IMR-90 (cell line): ENCODE data around the gene RNF14. TPM values are rescaled to one million over a fixed set of nuclear protein-coding genes. Genes with fewer than 3 reads are reported as not detected.

Experiments
- ATAC-seq: fragments of 200-7000 bp; cut with Tn5 transposase; 2 replicates; pipeline ENCODE4 v1.9.1; 2020; ENCODE audit warnings: low read depth, mild to moderate bottlenecking, moderate library complexity
- BruUV-seq: library from RNA; stranded (reverse); fragments of 400-500 nt; replicated peaks from 2 replicates; lab custom pipeline; 2021; lab: Mats Ljungman, UMichigan
- CTCF ChIA-PET: fragments of 300-600 bp; formaldehyde crosslinking; extraction: SDS; loops from one replicate; lab custom pipeline; 2021; ENCODE audit warnings: antibody characterized with exemption; lab: Yijun Ruan, JAX
- POLR2A ChIA-PET: fragments of 300-600 bp; sonication (Branson Sonifier 250); formaldehyde crosslinking; loops from one replicate; lab custom pipeline; 2022; ENCODE audit warnings: antibody characterized with exemption; ENCODE audit not compliant: unreplicated experiment; lab: Charles Lee
- DNase-seq: peaks from one replicate; pipeline ENCODE4 v3.0.0; 2013
- H2AFZ ChIP-seq: replicated peaks from 2 replicates; pipeline ENCODE3; 2013; ENCODE audit warnings: low read length, mild to moderate bottlenecking; ENCODE audit not compliant: poor library complexity
- H2AK5ac ChIP-seq: 2 replicates; pipeline ENCODE4 v1.6.1; 2013; ENCODE audit warnings: low read depth, low read length, inconsistent platforms
- H2AK9ac ChIP-seq: replicated peaks from 2 replicates; pipeline ENCODE3; 2013; ENCODE audit warnings: mild to moderate bottlenecking, low read depth, low read length, moderate library complexity; ENCODE audit not compliant: poor library complexity
- H2BK120ac ChIP-seq: 2 replicates; pipeline ENCODE4 v1.6.1; 2013; ENCODE audit warnings: low read depth, low read length, inconsistent platforms
- H2BK15ac ChIP-seq: 3 replicates; pipeline ENCODE4 v1.6.1; 2013; ENCODE audit warnings: low read depth, low read length, inconsistent platforms
- H2BK20ac ChIP-seq: 2 replicates; pipeline ENCODE4 v1.6.1; 2013; ENCODE audit warnings: low read depth, mild to moderate bottlenecking, inconsistent platforms, low read length, moderate library complexity
- H2BK5ac ChIP-seq: 2 replicates; pipeline ENCODE4 v1.6.1; 2013; ENCODE audit warnings: mild to moderate bottlenecking, low read depth, low read length, inconsistent platforms; ENCODE audit not compliant: poor library complexity, severe bottlenecking
- H3K14ac ChIP-seq: replicated peaks from 2 replicates; pipeline ENCODE4 v1.6.1; 2013; ENCODE audit warnings: low read depth, low read length, inconsistent platforms
- H3K18ac ChIP-seq: 2 replicates; pipeline ENCODE4 v1.6.1; 2013; ENCODE audit warnings: low read depth, low read length, control low read depth
- H3K23ac ChIP-seq: 2 replicates; pipeline ENCODE4 v1.6.1; 2013; ENCODE audit warnings: low read depth, low read length, inconsistent platforms
- H3K27ac ChIP-seq: 2 replicates; pipeline ENCODE4 v1.5.1; 2013; ENCODE audit warnings: mild to moderate bottlenecking, control low read depth, low read length; ENCODE audit not compliant: insufficient read depth
- H3K27me3 ChIP-seq: 2 replicates; pipeline ENCODE4 v1.6.1; 2013; ENCODE audit warnings: low read length; ENCODE audit not compliant: control insufficient read depth, insufficient read depth
- H3K36me3 ChIP-seq: 2 replicates; pipeline ENCODE4 v1.6.1; 2013; ENCODE audit warnings: low read length, mixed read lengths; ENCODE audit not compliant: control insufficient read depth, insufficient read depth
- H3K4ac ChIP-seq: 2 replicates; pipeline ENCODE4 v1.6.1; 2013; ENCODE audit warnings: low read depth, low read length, inconsistent platforms
- H3K4me1 ChIP-seq: 2 replicates; pipeline ENCODE4 v1.6.1; 2013; ENCODE audit warnings: low read length, mixed read lengths; ENCODE audit not compliant: control insufficient read depth, insufficient read depth
- H3K4me2 ChIP-seq: 2 replicates; pipeline ENCODE4 v1.6.1; 2013; ENCODE audit warnings: low read depth, mild to moderate bottlenecking, control low read depth, low read length, moderate library complexity
- H3K4me3 ChIP-seq: 2 replicates; pipeline ENCODE4 v1.5.1; 2013; ENCODE audit warnings: low read depth, mild to moderate bottlenecking, control low read depth, low read length, moderate library complexity; ENCODE audit not compliant: insufficient read depth
- H3K56ac ChIP-seq: 2 replicates; pipeline ENCODE4 v1.6.1; 2013; ENCODE audit warnings: low read length, inconsistent platforms; ENCODE audit not compliant: insufficient read depth; ENCODE audit errors: extremely low read depth
- H3K79me1 ChIP-seq, 2 experiments: 2 replicates each; pipeline ENCODE4 v1.6.1; 2013; ENCODE audit warnings: low read length in 2 of 2, inconsistent platforms in 1 of 2, low read depth in 1 of 2
- H3K9ac ChIP-seq: 2 replicates; pipeline ENCODE4 v1.6.1; 2013; ENCODE audit warnings: low read depth, low read length, control low read depth
- H3K9me1 ChIP-seq: 2 replicates; pipeline ENCODE4 v1.6.1; 2013; ENCODE audit warnings: low read length, inconsistent platforms; ENCODE audit not compliant: insufficient read depth
- H3K9me3 ChIP-seq: 2 replicates; pipeline ENCODE4 v1.6.1; 2013; ENCODE audit warnings: low read length; ENCODE audit not compliant: control insufficient read depth, insufficient read depth
- H4K20me1 ChIP-seq: 2 replicates; pipeline ENCODE4 v1.6.1; 2013; ENCODE audit warnings: low read length, inconsistent platforms; ENCODE audit not compliant: insufficient read depth
- H4K5ac ChIP-seq: 2 replicates; pipeline ENCODE4 v1.6.1; 2013; ENCODE audit warnings: mild to moderate bottlenecking, low read depth, low read length, control low read depth
- H4K8ac ChIP-seq, 2 experiments: 2 replicates each; pipeline ENCODE4 v1.6.1; 2013; ENCODE audit warnings: low read depth in 2 of 2, low read length in 2 of 2, control low read depth in 1 of 2, inconsistent platforms in 1 of 2
- H4K91ac ChIP-seq: 2 replicates; pipeline ENCODE4 v1.6.1; 2013; ENCODE audit warnings: low read depth, low read length, inconsistent platforms; ENCODE audit not compliant: insufficient read depth
- RAD21 ChIP-seq: IDR thresholded peaks from 2 replicates; pipeline ENCODE4 v1.6.1; 2012; ENCODE audit warnings: low read length, improper control_type of control experiment
- SMC3 ChIP-seq: fragments of 150-350 bp; IDR thresholded peaks from 2 replicates; pipeline ENCODE4 v1.6.1; 2016; ENCODE audit warnings: low read depth, mild to moderate bottlenecking, antibody characterized with exemption, low read length, moderate library complexity
- WGBS, 2 experiments: methylation state at CpG; one replicate each; pipeline versions ENCODE4 v1.1.5 to v1.1.7; 2013; ENCODE audit warnings: missing lambda C conversion rate in 2 of 2; ENCODE audit not compliant: insufficient read length in 1 of 2; ENCODE audit errors: extremely low coverage in 2 of 2; 5-methylcytosine and 5-hydroxymethylcytosine counted together
- dilution Hi-C: fragments of 300-500 bp; cut with HindIII; formaldehyde crosslinking; loops from one replicate; pipeline ENCODE4 v1.14.3; 2018; ENCODE audit warnings: low sequenced_read_pairs; ENCODE audit not compliant: unreplicated experiment
- in situ Hi-C: fragments of 300-500 bp; cut with MboI; formaldehyde crosslinking; loops from 3 replicates; pipeline ENCODE4 v1.14.3; 2019; ENCODE audit warnings: low sequenced_read_pairs, inconsistent platforms, mixed read lengths
- intact Hi-C: fragments of 100-400 bp; cut with micrococcal nuclease; formaldehyde crosslinking; loops from 2 replicates; pipeline ENCODE4 v1.10.0; 2022
- polyA plus RNA-seq, 3 experiments: library from polyadenylated mRNA; depleted of rRNA; stranded (reverse); fragments of >200 nt; gene quantifications; 2 replicates each; pipeline ENCODE4 v1.2.3, GENCODE V29; 2012; ENCODE audit warnings: low replicate concordance in 1 of 3
- total RNA-seq: library from RNA; depleted of rRNA; stranded (reverse); fragments of >200 nt; gene quantifications from 2 replicates; pipeline ENCODE4 v1.2.3, GENCODE V29; 2012
- TF ChIP-seq, protein P1 (sequence below): conservative IDR thresholded peaks from 2 replicates; pipeline ENCODE4 v1.5.1; 2012; ENCODE audit warnings: mild to moderate bottlenecking, low read depth, low read length, improper control_type of control experiment
- TF ChIP-seq, protein P2 (sequence below): fragments of 150-350 bp; IDR thresholded peaks from 2 replicates; pipeline ENCODE4 v1.6.1; 2017; ENCODE audit warnings: mild to moderate bottlenecking, antibody characterized with exemption, low read length, low read depth

RNF14 gene
- total and polyA plus RNA-seq, 2 of the 4 experiments (the other 2 are of a cell fraction), result 36.1 to 106 TPM

DNA sequence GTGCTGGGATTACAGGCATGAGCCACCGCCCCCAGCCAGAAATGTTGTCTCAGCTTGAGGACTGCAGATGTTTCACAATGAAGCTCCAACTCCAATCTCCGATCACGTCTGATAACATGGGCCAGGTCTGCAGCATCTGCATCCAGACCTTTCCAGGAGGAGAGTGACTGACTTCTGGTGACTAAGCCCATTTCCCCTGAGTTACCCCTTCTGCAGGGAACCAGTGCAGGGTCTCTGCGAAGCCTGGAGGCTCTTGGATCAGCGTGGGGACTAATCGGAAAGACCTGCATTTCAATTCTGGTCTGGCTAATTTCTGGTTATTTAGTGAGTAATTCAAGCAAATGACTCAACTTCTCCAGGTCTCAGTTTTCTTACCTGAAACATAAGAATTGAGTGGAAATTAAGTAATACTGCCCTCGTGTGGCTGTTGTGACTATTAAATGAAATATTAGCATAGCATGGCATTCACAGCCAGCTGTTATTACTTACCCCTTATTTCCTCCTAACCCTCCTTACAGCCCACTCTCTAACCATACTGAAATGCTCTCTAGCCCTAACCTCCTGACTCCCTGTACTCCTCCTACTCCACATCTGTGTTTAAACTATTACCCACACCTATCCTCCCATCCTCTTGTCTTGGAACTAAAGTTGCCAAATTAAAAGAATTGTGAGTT lies 46.1 kb downstream of the RNF14 start:
- H3K4ac ChIP-seq, result no peak overlapping the region
- H3K9me3 ChIP-seq, result no peaks in the 10 kb centered on the region
- H4K91ac ChIP-seq, result no peak overlapping the region
- H3K36me3 ChIP-seq, result peaks cover 7% of the 10 kb centered on the region; the same call in 1 of the 2 replicates
- no peak overlapping the region for H3K14ac ChIP-seq
- peak overlapping the region; percentile 60 for H2AK9ac ChIP-seq
- peaks cover 10% of the 10 kb centered on the region for H3K4me1 ChIP-seq
- H3K56ac ChIP-seq, result no peak overlapping the region
- no peak overlapping the region for H2BK15ac ChIP-seq
- no peak overlapping the region for H3K4me3 ChIP-seq
- dilution Hi-C loops, result no loop called here
- H2BK5ac ChIP-seq, result no peak overlapping the region
- H2AFZ ChIP-seq, result no peak overlapping the region
- peaks cover 4 to 17% of the 10 kb centered on the region in 2 experiments; a peak in 3 of 4 replicates for H3K79me1 ChIP-seq
- intact Hi-C loops, result loop anchor here (2.0 to 10.0 kb wide), 4 partner anchors 47 to 680 kb away; partner anchors contain the start of gene NDFIP1
- no peak overlapping the region for H2BK120ac ChIP-seq
- POLR2A ChIA-PET, result no interaction called here
- no peak overlapping the region for H2BK20ac ChIP-seq
- no peaks in the 10 kb centered on the region for H3K27me3 ChIP-seq
- peaks cover 19% of the 10 kb centered on the region for H3K9me1 ChIP-seq
- in situ Hi-C loops, result no loop called here
- H2AK5ac ChIP-seq, result no peak overlapping the region
- TF ChIP-seq SMC3 (peak; percentile 22; the same call in 1 of the 2 replicates), RAD21 (peak; percentile 18)
- TF ChIP-seq, protein P1, sequence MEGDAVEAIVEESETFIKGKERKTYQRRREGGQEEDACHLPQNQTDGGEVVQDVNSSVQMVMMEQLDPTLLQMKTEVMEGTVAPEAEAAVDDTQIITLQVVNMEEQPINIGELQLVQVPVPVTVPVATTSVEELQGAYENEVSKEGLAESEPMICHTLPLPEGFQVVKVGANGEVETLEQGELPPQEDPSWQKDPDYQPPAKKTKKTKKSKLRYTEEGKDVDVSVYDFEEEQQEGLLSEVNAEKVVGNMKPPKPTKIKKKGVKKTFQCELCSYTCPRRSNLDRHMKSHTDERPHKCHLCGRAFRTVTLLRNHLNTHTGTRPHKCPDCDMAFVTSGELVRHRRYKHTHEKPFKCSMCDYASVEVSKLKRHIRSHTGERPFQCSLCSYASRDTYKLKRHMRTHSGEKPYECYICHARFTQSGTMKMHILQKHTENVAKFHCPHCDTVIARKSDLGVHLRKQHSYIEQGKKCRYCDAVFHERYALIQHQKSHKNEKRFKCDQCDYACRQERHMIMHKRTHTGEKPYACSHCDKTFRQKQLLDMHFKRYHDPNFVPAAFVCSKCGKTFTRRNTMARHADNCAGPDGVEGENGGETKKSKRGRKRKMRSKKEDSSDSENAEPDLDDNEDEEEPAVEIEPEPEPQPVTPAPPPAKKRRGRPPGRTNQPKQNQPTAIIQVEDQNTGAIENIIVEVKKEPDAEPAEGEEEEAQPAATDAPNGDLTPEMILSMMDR, result peak; percentile 51
- TF ChIP-seq, protein P2, sequence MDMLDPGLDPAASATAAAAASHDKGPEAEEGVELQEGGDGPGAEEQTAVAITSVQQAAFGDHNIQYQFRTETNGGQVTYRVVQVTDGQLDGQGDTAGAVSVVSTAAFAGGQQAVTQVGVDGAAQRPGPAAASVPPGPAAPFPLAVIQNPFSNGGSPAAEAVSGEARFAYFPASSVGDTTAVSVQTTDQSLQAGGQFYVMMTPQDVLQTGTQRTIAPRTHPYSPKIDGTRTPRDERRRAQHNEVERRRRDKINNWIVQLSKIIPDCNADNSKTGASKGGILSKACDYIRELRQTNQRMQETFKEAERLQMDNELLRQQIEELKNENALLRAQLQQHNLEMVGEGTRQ, result no peak
- H4K8ac ChIP-seq, result no peak overlapping the region
- CTCF ChIA-PET, result interaction anchor here (0.8 to 1.8 kb wide), 4 partner anchors 10 to 128 kb away, joined by 3 to 9 read pairs (median 4); no protein-coding TSS in a partner anchor
- no peaks in the 10 kb centered on the region for H4K20me1 ChIP-seq
- BruUV-seq, result no TSS peak
- H3K27ac ChIP-seq, result no peak overlapping the region
- ATAC-seq, result no peak
- DNase-seq, result peak; percentile 62
- H3K9ac ChIP-seq, result no peak overlapping the region
- no peak overlapping the region for H3K4me2 ChIP-seq
- no peak overlapping the region for H3K18ac ChIP-seq
- no peak overlapping the region for H4K5ac ChIP-seq
- 77% methylated on average over 3 of the region's 7 CpGs; no CpG with 5 or more reads in 1 of the 2 experiments for WGBS, 2 experiments
- no peak overlapping the region for H3K23ac ChIP-seq
